DMS 273 (cell line): ENCODE measurements around the gene GLI1.
A peak's percentile ranks its signal among the peaks of the same experiment; 100 is the strongest.

Source experiments
- DNase-seq: peaks from one replicate; lab custom pipeline; 2025; ENCODE audit not compliant: unreplicated experiment; lab: John Stamatoyannopoulos, UW

GLI1 gene

GRCh38 chr12:57460841-57461275 is 1.3 kb downstream of the GLI1 start:
- peak; percentile 58 for DNase-seq

GRCh38 chr12:57461276-57461916 is 1.8 kb downstream of the GLI1 start:
- DNase-seq = peak; percentile 84

GRCh38 chr12:57461917-57462250 is 2.3 kb downstream of the GLI1 start:
- DNase-seq = no peak

GRCh38 chr12:57462251-57462911 is 2.8 kb downstream of the GLI1 start:
- peak; percentile 94 for DNase-seq

GRCh38 chr12:57462912-57463253 is 3.3 kb downstream of the GLI1 start:
- DNase-seq = no peak

GRCh38 chr12:57464569-57464968 is 5.0 kb downstream of the GLI1 start:
- no peak for DNase-seq

GRCh38 chr12:57465030-57465746 is 5.6 kb downstream of the GLI1 start:
- DNase-seq = no peak

- DNase-seq = no peak
These were observed 6.3 kb downstream of the GLI1 start for GRCh38 chr12:57465747-57466505.

- DNase-seq = no peak
These were observed 7.8 kb downstream of the GLI1 start for GRCh38 chr12:57467212-57467874.

- DNase-seq = no peak
These were observed 8.3 kb downstream of the GLI1 start for GRCh38 chr12:57467915-57468314.

GRCh38 chr12:57469296-57470164 is 9.9 kb downstream of the GLI1 start:
- no peak for DNase-seq

- DNase-seq = no peak
These were observed 10.8 kb downstream of the GLI1 start for GRCh38 chr12:57470286-57470969.

- no peak for DNase-seq
These were observed 11.5 kb downstream of the GLI1 start for GRCh38 chr12:57470970-57471656.

- DNase-seq = no peak
These were observed 12.1 kb downstream of the GLI1 start for GRCh38 chr12:57471661-57472060.

- no peak for DNase-seq
These were observed 12.8 kb downstream of the GLI1 start for GRCh38 chr12:57472391-57472790.

- no peak for DNase-seq
These were observed 13.8 kb downstream of the GLI1 start for GRCh38 chr12:57473392-57473791.

GRCh38 chr12:57473886-57474285 is 14.3 kb downstream of the GLI1 start:
- DNase-seq = no peak

- no peak for DNase-seq
These were observed 14.8 kb downstream of the GLI1 start for GRCh38 chr12:57474430-57474829.

- DNase-seq = no peak
These were observed 15.3 kb downstream of the GLI1 start for GRCh38 chr12:57474862-57475261.
